ENCODE results near the gene MYL6.

DNA sequence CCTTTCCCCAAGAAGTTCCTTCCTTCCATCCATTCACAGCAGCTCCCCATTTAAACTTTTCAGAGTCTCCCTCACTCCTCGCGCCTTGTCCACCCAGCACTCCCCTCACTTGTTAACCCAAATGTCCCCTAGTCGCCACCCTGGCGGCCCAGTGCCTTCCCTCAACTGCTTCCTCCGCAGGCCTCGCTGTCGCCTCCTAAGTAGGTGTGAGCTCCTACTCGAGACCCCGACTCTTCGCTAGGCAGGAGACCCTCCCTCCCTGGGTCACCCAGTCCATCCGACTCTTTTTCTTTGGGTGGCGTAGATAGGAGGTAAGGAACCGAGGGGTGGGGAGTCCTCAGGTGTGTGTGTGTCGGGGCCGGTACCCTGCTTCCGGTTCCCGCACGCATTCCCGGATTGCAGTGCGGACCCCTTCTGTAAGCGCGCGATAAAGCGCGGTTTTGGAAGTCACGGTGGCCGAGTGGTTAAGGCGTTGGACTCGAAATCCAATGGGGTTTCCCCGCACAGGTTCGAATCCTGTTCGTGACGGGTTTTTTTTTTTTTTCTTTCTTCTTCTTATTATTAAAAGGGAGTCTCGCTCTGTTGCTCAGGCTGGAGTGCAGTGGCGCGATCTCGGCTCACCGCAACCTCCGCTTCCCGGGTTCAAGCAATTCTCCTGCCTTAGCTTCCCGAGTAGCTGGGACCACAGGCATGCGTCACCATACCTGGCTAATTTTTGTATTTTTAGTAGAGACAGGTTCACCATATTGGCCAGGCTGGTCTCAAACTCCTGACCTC is 31.9 kb downstream of the MYL6 start:
- TF ChIP-seq CTCF (IDR thresholded peaks at IDR 0.05) = peak in 2 of 6 experiments; percentile 1 to 48
- TF ChIP-seq POLR2A (IDR thresholded peaks at IDR 0.05) = no peak
